ENCODE data around the gene CCDC149.

Gene CCDC149

GRCh38 chr4:24809376-24809775 lies 103.5 kb downstream of the CCDC149 start:
- peaks cover 40% of the 10 kb centered on the region for H3K36me3 ChIP-seq
- 0 out of 2 replicates have a peak, but pooled peaks cover 4% of the 10 kb centered on the region for H3K4me1 ChIP-seq
- no peak for TF ChIP-seq Cebpa-rat (IDR thresholded peaks at IDR 0.05)
- H3K9me3 ChIP-seq: no peaks in the 10 kb centered on the region
- H3K4me3 ChIP-seq: no peak overlapping the region
- H3K4me2 ChIP-seq: no peak overlapping the region
- H3K9ac ChIP-seq: no peak overlapping the region
- no peak overlapping the region for H3K27ac ChIP-seq
- no peaks in the 10 kb centered on the region for H3K27me3 ChIP-seq
- no peaks in the 10 kb centered on the region for H4K20me1 ChIP-seq

- no peaks in the 10 kb centered on the region for H3K9me3 ChIP-seq
- no peak overlapping the region for H3K9ac ChIP-seq
- no peaks in the 10 kb centered on the region for H3K27me3 ChIP-seq
- 0 out of 2 replicates have a peak, but pooled peaks cover 4% of the 10 kb centered on the region for H3K4me1 ChIP-seq
- peaks cover 40% of the 10 kb centered on the region for H3K36me3 ChIP-seq
- no peaks in the 10 kb centered on the region for H4K20me1 ChIP-seq
- no peak overlapping the region for H3K4me2 ChIP-seq
- TF ChIP-seq Cebpa-rat (IDR thresholded peaks at IDR 0.05): no peak
- H3K27ac ChIP-seq: no peak overlapping the region
- no peak overlapping the region for H3K4me3 ChIP-seq
Observed at GRCh38 chr4:24808955-24809354, 103.9 kb downstream of the CCDC149 start.

GRCh38 chr4:24808261-24808660 lies 104.6 kb downstream of the CCDC149 start:
- no peak overlapping the region for H3K4me2 ChIP-seq
- TF ChIP-seq Cebpa-rat (IDR thresholded peaks at IDR 0.05): no peak
- H3K4me1 ChIP-seq: peaks cover 6% of the 10 kb centered on the region
- no peaks in the 10 kb centered on the region for H4K20me1 ChIP-seq
- peaks cover 40% of the 10 kb centered on the region for H3K36me3 ChIP-seq
- no peaks in the 10 kb centered on the region for H3K27me3 ChIP-seq
- no peaks in the 10 kb centered on the region for H3K9me3 ChIP-seq
- H3K9ac ChIP-seq: no peak overlapping the region
- no peak overlapping the region for H3K27ac ChIP-seq
- no peak overlapping the region for H3K4me3 ChIP-seq

DNA sequence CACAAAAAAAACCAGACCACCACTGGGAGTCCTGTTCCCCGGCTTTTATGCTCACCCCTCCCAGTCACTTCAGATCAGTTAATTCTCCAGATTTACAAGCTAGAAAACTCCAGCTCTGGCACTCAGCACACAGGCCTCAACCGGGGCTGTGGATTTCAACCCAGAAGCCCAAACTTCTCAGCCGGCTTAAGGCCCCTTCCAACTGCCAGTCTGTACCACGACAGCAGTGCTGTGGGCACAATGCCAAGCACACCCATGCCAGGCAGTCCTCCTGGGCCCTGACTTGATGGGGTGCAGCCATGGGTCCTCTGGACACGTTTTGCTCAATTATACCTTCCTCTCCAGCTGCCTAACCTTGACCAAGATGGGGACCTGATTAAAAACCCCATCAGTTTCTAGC lies 105.2 kb downstream of the CCDC149 start:
- Histone ChIP-seq H3K4me2 (no peak overlapping the region), H3K4me3 (no peak overlapping the region), H3K4me1 (peaks cover 12% of the 10 kb centered on the region), H4K20me1 (no peaks in the 10 kb centered on the region), H3K9me3 (no peaks in the 10 kb centered on the region), H3K9ac (no peak overlapping the region), H3K36me3 (peaks cover 35% of the 10 kb centered on the region), H3K27ac (no peak overlapping the region), H3K27me3 (no peaks in the 10 kb centered on the region)
- TF ChIP-seq Cebpa-rat (IDR thresholded peaks at IDR 0.05): no peak

GRCh38 chr4:24806206-24806990 lies 106.4 kb downstream of the CCDC149 start:
- Histone ChIP-seq H3K36me3 (peaks cover 25% of the 10 kb centered on the region), H3K4me1 (peaks cover 24% of the 10 kb centered on the region), H3K27ac (no peak overlapping the region), H4K20me1 (no peaks in the 10 kb centered on the region), H3K4me3 (no peak overlapping the region), H3K9ac (no peak overlapping the region), H3K9me3 (no peaks in the 10 kb centered on the region), H3K27me3 (no peaks in the 10 kb centered on the region), H3K4me2 (no peak overlapping the region)
- no peak for TF ChIP-seq Cebpa-rat (IDR thresholded peaks at IDR 0.05)

DNA sequence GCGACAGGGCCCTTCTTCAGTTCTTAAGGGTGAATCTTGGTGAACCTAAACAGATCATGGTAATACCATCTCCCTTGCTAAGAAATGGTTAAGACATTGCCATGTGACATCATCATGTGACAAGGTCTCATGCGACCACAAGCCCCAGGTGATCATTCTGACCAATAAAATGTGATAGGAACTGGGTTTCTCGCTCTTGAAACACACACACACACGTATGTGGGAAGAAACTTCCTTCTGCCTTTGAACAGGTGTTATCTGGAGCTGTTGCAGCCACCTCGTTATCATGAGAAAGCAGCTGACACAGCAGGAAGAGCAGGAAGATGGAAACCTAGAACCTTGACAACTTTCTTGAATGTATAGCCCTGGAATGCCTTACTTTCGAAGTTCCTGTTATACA lies 107.3 kb downstream of the CCDC149 start:
- Histone ChIP-seq H3K9me3 (no peaks in the 10 kb centered on the region), H3K27ac (no peak overlapping the region), H4K20me1 (no peaks in the 10 kb centered on the region), H3K9ac (no peak overlapping the region), H3K4me2 (no peak overlapping the region), H3K4me3 (no peak overlapping the region), H3K27me3 (no peaks in the 10 kb centered on the region), H3K4me1 (peaks cover 33% of the 10 kb centered on the region), H3K36me3 (peaks cover 25% of the 10 kb centered on the region)
- TF ChIP-seq Cebpa-rat (IDR thresholded peaks at IDR 0.05): no peak

GRCh38 chr4:24805067-24805466 lies 107.8 kb downstream of the CCDC149 start:
- H3K27me3 ChIP-seq: no peaks in the 10 kb centered on the region

DNA sequence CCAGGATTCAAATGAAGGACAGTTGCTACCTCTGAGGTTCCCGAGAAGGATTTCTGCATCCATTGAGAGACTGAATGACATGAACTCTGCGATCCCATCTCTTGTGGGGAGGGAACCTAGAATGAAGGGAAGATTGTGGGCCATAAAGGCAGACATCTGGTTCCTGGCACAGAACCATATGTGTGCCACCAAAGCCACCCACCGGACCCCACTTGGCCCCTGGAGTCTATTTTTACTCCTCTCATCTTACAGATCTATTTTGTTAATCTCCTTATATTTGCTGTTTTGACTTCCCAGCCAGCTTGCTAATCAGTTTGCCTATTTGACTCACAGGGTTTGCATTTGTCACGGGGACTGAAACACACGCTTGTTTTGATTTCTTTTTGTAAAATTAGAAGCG lies 110.2 kb downstream of the CCDC149 start:
- TF ChIP-seq Cebpa-rat (IDR thresholded peaks at IDR 0.05): no peak
- Histone ChIP-seq H3K27ac (0 out of 2 replicates have a peak overlapping the region, but pooled peaks have one; percentile 2), H3K4me2 (peak overlapping the region; percentile 74), H3K4me1 (peaks cover 52% of the 10 kb centered on the region), H3K4me3 (no peak overlapping the region), H4K20me1 (no peaks in the 10 kb centered on the region), H3K9me3 (peaks cover 11% of the 10 kb centered on the region), H3K9ac (no peak overlapping the region), H3K36me3 (peaks cover 5% of the 10 kb centered on the region; the same call in 1 of the 2 replicates), H3K27me3 (no peaks in the 10 kb centered on the region)

More at GRCh38 chr4:24805067-24805466, 107.8 kb downstream of the CCDC149 start:
- Histone ChIP-seq H3K4me2 (no peak overlapping the region), H3K4me1 (peaks cover 38% of the 10 kb centered on the region), H3K4me3 (no peak overlapping the region), H3K9ac (no peak overlapping the region), H3K36me3 (peaks cover 25% of the 10 kb centered on the region), H3K9me3 (peaks cover under 1% of the 10 kb centered on the region; the same call in 1 of the 2 replicates), H4K20me1 (no peaks in the 10 kb centered on the region), H3K27ac (no peak overlapping the region)
- TF ChIP-seq Cebpa-rat (IDR thresholded peaks at IDR 0.05): no peak

DNA sequence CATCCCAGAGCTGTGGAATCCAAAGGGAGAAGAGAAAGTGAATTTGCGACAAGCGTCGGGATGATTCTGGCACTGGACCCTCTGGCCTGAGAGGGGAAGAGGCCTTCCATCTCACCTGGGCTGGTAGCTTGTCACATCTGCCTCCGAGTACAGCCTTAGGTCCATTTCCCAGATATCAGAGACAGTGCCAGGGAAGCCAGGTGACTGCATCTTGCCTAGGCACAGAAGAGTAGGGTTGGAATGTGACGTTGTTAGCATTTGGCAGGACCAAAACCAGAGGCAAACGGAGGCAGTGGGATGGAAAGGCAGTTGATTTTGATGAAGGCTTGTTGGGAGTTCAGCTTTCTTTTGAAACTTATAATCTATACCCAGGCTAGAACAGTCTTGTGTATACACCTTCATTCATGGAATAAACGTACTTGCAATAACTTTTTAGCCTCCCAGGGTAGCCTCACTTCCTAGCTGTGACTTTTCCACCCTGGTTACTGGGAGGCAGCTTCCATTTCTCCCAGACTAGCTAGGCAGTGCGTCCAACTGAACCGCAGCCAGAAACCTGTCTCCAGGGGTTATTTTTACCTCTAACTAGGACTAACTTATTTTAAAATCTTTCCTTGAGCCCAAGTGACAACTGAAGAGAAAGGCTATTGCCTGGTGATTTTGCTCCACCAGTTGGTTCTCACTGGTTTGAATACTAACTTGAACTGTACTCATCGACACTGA lies 111.5 kb downstream of the CCDC149 start:
- no peaks in the 10 kb centered on the region for H4K20me1 ChIP-seq
- no peak for TF ChIP-seq Cebpa-rat (IDR thresholded peaks at IDR 0.05)
- H3K4me1 ChIP-seq: peaks cover 52% of the 10 kb centered on the region
- H3K27ac ChIP-seq: peak overlapping the region; percentile 62; the same call in 1 of the 2 replicates
- peak overlapping the region; percentile 74 for H3K4me2 ChIP-seq
- peaks cover 11% of the 10 kb centered on the region for H3K9me3 ChIP-seq
- no peak overlapping the region for H3K4me3 ChIP-seq
- no peaks in the 10 kb centered on the region for H3K27me3 ChIP-seq
- no peaks in the 10 kb centered on the region; the same call in 1 of the 2 replicates for H3K36me3 ChIP-seq
- peak overlapping the region; percentile 43; the same call in 1 of the 2 replicates for H3K9ac ChIP-seq

All from BLaER1 (cell line).